ENCODE data around the gene ASCC1. TPM values are rescaled to one million over a fixed set of nuclear protein-coding genes. Genes with fewer than 3 reads are reported as not detected.

ASCC1 gene
- total and polyA plus RNA-seq, 2 donors (not counting 1 experiment from before 2014, with no cell fraction given), result 40.2 to 42.1 TPM

GRCh38 chr10:72049969-72050781 is 165.9 kb downstream of the ASCC1 start:
- H3K4me2 ChIP-seq (ENCODE audit: extremely low read depth, insufficient read depth, low read length), result no peak overlapping the region
- no peaks in the 10 kb centered on the region for H3K4me1 ChIP-seq (ENCODE audit: control insufficient read depth, extremely low read depth, insufficient read depth, low read length)
- no peaks in the 10 kb centered on the region for H4K20me1 ChIP-seq (ENCODE audit: control insufficient read depth, extremely low read depth, insufficient read depth, low read length)
- TF ChIP-seq EZH2 (IDR thresholded peaks at IDR 0.05; ENCODE audit: low read length, missing control alignments), result no peak
- no peak for TF ChIP-seq CTCF (conservative IDR thresholded peaks at IDR 0.05 in 1 of 2, IDR thresholded peaks at IDR 0.05 in 1 of 2; ENCODE audit: low read depth in 1 of 2, low read length in 2 of 2)
- H3K4me3 ChIP-seq (replicated peaks in 1 of 4; ENCODE audit: control extremely low read depth in 1 of 4, insufficient read depth in 1 of 4, low read depth in 3 of 4, low read length in 4 of 4), result no peak overlapping the region
- no peak overlapping the region for H3K27ac ChIP-seq (ENCODE audit: insufficient read depth, low read length)
- H3K36me3 ChIP-seq (ENCODE audit: control insufficient read depth, insufficient read depth, low read length), result no peaks in the 10 kb centered on the region
- H3K27me3 ChIP-seq (ENCODE audit: control insufficient read depth, insufficient read depth, low read length), result peaks cover 6% of the 10 kb centered on the region
- H3K9me3 ChIP-seq (ENCODE audit: control insufficient read depth, insufficient read depth, low read depth, low read length), result no peaks in the 10 kb centered on the region
- H3K9ac ChIP-seq (ENCODE audit: insufficient read depth, low read length), result no peak overlapping the region
- no peaks in the 10 kb centered on the region for H3K79me2 ChIP-seq (ENCODE audit: control insufficient read depth, insufficient read depth, low read length)
- DNase-seq (ENCODE audit: low read depth in 2 of 2), result no peak
- no peak overlapping the region for H2AFZ ChIP-seq (ENCODE audit: low read length)

- no peaks in the 10 kb centered on the region for H3K36me3 ChIP-seq (ENCODE audit: control insufficient read depth, insufficient read depth, low read length)
- H3K9ac ChIP-seq (ENCODE audit: insufficient read depth, low read length), result no peak overlapping the region
- no peak for TF ChIP-seq CTCF (conservative IDR thresholded peaks at IDR 0.05 in 1 of 2, IDR thresholded peaks at IDR 0.05 in 1 of 2; ENCODE audit: low read depth in 1 of 2, low read length in 2 of 2)
- no peak for TF ChIP-seq EZH2 (IDR thresholded peaks at IDR 0.05; ENCODE audit: low read length, missing control alignments)
- no peaks in the 10 kb centered on the region for H4K20me1 ChIP-seq (ENCODE audit: control insufficient read depth, extremely low read depth, insufficient read depth, low read length)
- H3K4me1 ChIP-seq (ENCODE audit: control insufficient read depth, extremely low read depth, insufficient read depth, low read length), result no peaks in the 10 kb centered on the region
- no peak overlapping the region for H3K27ac ChIP-seq (ENCODE audit: insufficient read depth, low read length)
- no peak overlapping the region for H2AFZ ChIP-seq (ENCODE audit: low read length)
- H3K4me2 ChIP-seq (ENCODE audit: extremely low read depth, insufficient read depth, low read length), result no peak overlapping the region
- no peaks in the 10 kb centered on the region for H3K9me3 ChIP-seq (ENCODE audit: control insufficient read depth, insufficient read depth, low read depth, low read length)
- H3K79me2 ChIP-seq (ENCODE audit: control insufficient read depth, insufficient read depth, low read length), result no peaks in the 10 kb centered on the region
- H3K27me3 ChIP-seq (ENCODE audit: control insufficient read depth, insufficient read depth, low read length), result peaks cover 6% of the 10 kb centered on the region
- no peak overlapping the region for H3K4me3 ChIP-seq (replicated peaks in 1 of 4; ENCODE audit: control extremely low read depth in 1 of 4, insufficient read depth in 1 of 4, low read depth in 3 of 4, low read length in 4 of 4)
- no peak for DNase-seq (ENCODE audit: low read depth in 2 of 2)
Observed at GRCh38 chr10:72049472-72049871, 166.6 kb downstream of the ASCC1 start.

GRCh38 chr10:72048450-72049124 is 167.5 kb downstream of the ASCC1 start:
- DNase-seq (ENCODE audit: low read depth in 2 of 2), result peak; percentile 75 to 96
- H4K20me1 ChIP-seq (ENCODE audit: control insufficient read depth, extremely low read depth, insufficient read depth, low read length), result no peaks in the 10 kb centered on the region
- H3K79me2 ChIP-seq (ENCODE audit: control insufficient read depth, insufficient read depth, low read length), result no peaks in the 10 kb centered on the region
- H3K4me2 ChIP-seq (ENCODE audit: extremely low read depth, insufficient read depth, low read length), result no peak overlapping the region
- no peak overlapping the region for H3K4me3 ChIP-seq (replicated peaks in 1 of 4; ENCODE audit: control extremely low read depth in 1 of 4, insufficient read depth in 1 of 4, low read depth in 3 of 4, low read length in 4 of 4)
- peaks cover 6% of the 10 kb centered on the region for H3K27me3 ChIP-seq (ENCODE audit: control insufficient read depth, insufficient read depth, low read length)
- no peaks in the 10 kb centered on the region for H3K36me3 ChIP-seq (ENCODE audit: control insufficient read depth, insufficient read depth, low read length)
- no peak overlapping the region for H3K9ac ChIP-seq (ENCODE audit: insufficient read depth, low read length)
- no peak overlapping the region for H2AFZ ChIP-seq (ENCODE audit: low read length)
- TF ChIP-seq CTCF (conservative IDR thresholded peaks at IDR 0.05 in 1 of 2, IDR thresholded peaks at IDR 0.05 in 1 of 2; ENCODE audit: low read depth in 1 of 2, low read length in 2 of 2) (peak; percentile 99 to 100), EZH2 (IDR thresholded peaks at IDR 0.05; ENCODE audit: low read length, missing control alignments) (no peak)
- no peak overlapping the region for H3K27ac ChIP-seq (ENCODE audit: insufficient read depth, low read length)
- H3K4me1 ChIP-seq (ENCODE audit: control insufficient read depth, extremely low read depth, insufficient read depth, low read length), result no peaks in the 10 kb centered on the region
- no peaks in the 10 kb centered on the region for H3K9me3 ChIP-seq (ENCODE audit: control insufficient read depth, insufficient read depth, low read depth, low read length)
